NCI-H1436 (cell line): ENCODE data around the gene CALD1.

Source experiments
- DNase-seq: peaks from one replicate; lab custom pipeline; 2025; lab: John Stamatoyannopoulos, UW

The CALD1 gene

GRCh38 chr7:134826105-134826504 lies 46.7 kb downstream of the CALD1 start:
- no peak for DNase-seq

GRCh38 chr7:134827436-134827835 lies 48.0 kb downstream of the CALD1 start:
- no peak for DNase-seq

- DNase-seq = no peak
These were observed 48.5 kb downstream of the CALD1 start for GRCh38 chr7:134827889-134828288.

- DNase-seq = no peak
These were observed 48.9 kb downstream of the CALD1 start for GRCh38 chr7:134828361-134828760.

- DNase-seq = no peak
These were observed 50.0 kb downstream of the CALD1 start for GRCh38 chr7:134829380-134829986.

GRCh38 chr7:134831862-134832261 lies 52.4 kb downstream of the CALD1 start:
- no peak for DNase-seq

GRCh38 chr7:134832367-134832766 lies 52.9 kb downstream of the CALD1 start:
- no peak for DNase-seq

GRCh38 chr7:134834689-134835462 lies 55.4 kb downstream of the CALD1 start:
- DNase-seq = no peak

GRCh38 chr7:134835463-134835823 lies 56.0 kb downstream of the CALD1 start:
- no peak for DNase-seq

- no peak for DNase-seq
These were observed 57.0 kb downstream of the CALD1 start for GRCh38 chr7:134836447-134836846.

- DNase-seq = no peak
These were observed 59.9 kb downstream of the CALD1 start for GRCh38 chr7:134839298-134839697.

GRCh38 chr7:134842062-134842461 lies 62.6 kb downstream of the CALD1 start:
- DNase-seq = no peak

- no peak for DNase-seq
These were observed 63.5 kb downstream of the CALD1 start for GRCh38 chr7:134842886-134843430.

- no peak for DNase-seq
These were observed 64.8 kb downstream of the CALD1 start for GRCh38 chr7:134844200-134844599.

- no peak for DNase-seq
These were observed 66.0 kb downstream of the CALD1 start for GRCh38 chr7:134845461-134845860.

GRCh38 chr7:134847851-134848588 lies 68.6 kb downstream of the CALD1 start:
- DNase-seq = no peak

- no peak for DNase-seq
These were observed 70.6 kb downstream of the CALD1 start for GRCh38 chr7:134850066-134850465.

GRCh38 chr7:134851141-134851540 lies 71.7 kb downstream of the CALD1 start:
- no peak for DNase-seq

- DNase-seq = no peak
These were observed 73.2 kb downstream of the CALD1 start for GRCh38 chr7:134852625-134853024.

GRCh38 chr7:134854816-134855215 lies 75.4 kb downstream of the CALD1 start:
- no peak for DNase-seq

- no peak for DNase-seq
These were observed 76.0 kb downstream of the CALD1 start for GRCh38 chr7:134855442-134855841.

GRCh38 chr7:134856091-134856490 lies 76.7 kb downstream of the CALD1 start:
- no peak for DNase-seq

- no peak for DNase-seq
These were observed 77.3 kb downstream of the CALD1 start for GRCh38 chr7:134856691-134857090.
